ENCODE measurements around the gene SIAH3. TPM values are rescaled to one million over a fixed set of nuclear protein-coding genes. Genes with fewer than 3 reads are reported as not detected.

SIAH3 gene
- total and polyA plus RNA-seq, 7 donors = 0.01 TPM; not detected in 6

DNA sequence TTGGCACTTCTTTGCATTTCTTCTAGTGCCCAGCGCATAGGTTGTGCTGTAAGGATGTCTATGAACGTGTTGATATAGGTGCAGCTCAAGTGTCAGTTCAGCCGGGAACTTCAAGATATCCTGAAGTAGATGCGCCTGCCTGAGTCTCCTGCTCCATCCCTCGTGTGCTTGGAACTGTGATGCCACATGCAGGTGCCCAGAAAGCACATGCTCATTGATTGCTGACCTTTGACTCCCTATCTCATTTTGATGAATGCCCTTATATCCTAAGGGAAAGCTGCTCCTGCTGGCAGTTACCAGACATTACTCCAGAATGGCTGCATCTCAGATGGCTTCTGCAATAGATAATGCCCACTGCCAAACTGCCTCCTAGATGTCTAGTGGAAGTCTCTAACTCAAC, 108.6 kb downstream of the SIAH3 start:
- WGBS, 2 donors = 77 to 86% methylated on average over 5 of the region's 5 CpGs
- intact Hi-C loops (cut with DNase I) = no loop called here

DNA sequence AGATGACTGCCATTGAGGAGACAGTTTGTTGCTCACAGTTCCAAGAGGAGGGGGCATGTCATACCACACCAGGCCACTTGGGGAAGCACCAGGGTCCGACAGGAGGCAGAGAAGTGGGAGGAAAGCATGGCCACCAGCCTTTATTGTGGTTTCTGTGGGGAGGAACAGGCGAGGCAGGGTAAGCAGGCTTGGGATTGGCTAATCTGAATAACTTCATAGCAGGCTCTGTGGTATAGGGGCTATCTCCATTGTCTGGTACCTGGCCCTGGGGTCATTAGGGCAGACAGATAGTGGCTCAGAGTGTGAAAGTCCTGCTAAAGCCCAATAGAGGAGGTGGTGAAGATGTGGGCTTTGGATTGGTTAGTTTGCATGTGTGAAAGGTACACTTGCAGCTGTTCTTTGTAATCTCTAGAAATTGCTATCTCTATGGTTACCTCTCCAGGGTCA, 114.0 kb downstream of the SIAH3 start:
- DNase-seq = no peak
- H3K4me3 ChIP-seq = no peak overlapping the region
- intact Hi-C loops (cut with DNase I) = no loop called here
- no peaks in the 10 kb centered on the region for H3K36me3 ChIP-seq
- TF ChIP-seq EP300 (IDR thresholded peaks at IDR 0.05) (no peak), POLR2AphosphoS5 (IDR thresholded peaks at IDR 0.05) (no peak), POLR2A (IDR thresholded peaks at IDR 0.05) (no peak)
- TF ChIP-seq, protein P1, sequence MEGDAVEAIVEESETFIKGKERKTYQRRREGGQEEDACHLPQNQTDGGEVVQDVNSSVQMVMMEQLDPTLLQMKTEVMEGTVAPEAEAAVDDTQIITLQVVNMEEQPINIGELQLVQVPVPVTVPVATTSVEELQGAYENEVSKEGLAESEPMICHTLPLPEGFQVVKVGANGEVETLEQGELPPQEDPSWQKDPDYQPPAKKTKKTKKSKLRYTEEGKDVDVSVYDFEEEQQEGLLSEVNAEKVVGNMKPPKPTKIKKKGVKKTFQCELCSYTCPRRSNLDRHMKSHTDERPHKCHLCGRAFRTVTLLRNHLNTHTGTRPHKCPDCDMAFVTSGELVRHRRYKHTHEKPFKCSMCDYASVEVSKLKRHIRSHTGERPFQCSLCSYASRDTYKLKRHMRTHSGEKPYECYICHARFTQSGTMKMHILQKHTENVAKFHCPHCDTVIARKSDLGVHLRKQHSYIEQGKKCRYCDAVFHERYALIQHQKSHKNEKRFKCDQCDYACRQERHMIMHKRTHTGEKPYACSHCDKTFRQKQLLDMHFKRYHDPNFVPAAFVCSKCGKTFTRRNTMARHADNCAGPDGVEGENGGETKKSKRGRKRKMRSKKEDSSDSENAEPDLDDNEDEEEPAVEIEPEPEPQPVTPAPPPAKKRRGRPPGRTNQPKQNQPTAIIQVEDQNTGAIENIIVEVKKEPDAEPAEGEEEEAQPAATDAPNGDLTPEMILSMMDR (IDR thresholded peaks at IDR 0.05) = no peak
- 32 to 33% methylated on average over 2 of the region's 2 CpGs for WGBS, 2 donors
- no peaks in the 10 kb centered on the region for H3K4me1 ChIP-seq
- no peak overlapping the region for H3K27ac ChIP-seq
- H3K9me3 ChIP-seq = no peaks in the 10 kb centered on the region
- H3K27me3 ChIP-seq = no peaks in the 10 kb centered on the region

More for the DNA sequence above, 108.6 kb downstream of the SIAH3 start:
- TF ChIP-seq, protein P1 (IDR thresholded peaks at IDR 0.05) = no peak
- no peak for TF ChIP-seq EP300 (IDR thresholded peaks at IDR 0.05)
- TF ChIP-seq POLR2A (IDR thresholded peaks at IDR 0.05) = no peak
- TF ChIP-seq POLR2AphosphoS5 (IDR thresholded peaks at IDR 0.05) = no peak
- no peak overlapping the region for H3K27ac ChIP-seq
- no peaks in the 10 kb centered on the region for H3K9me3 ChIP-seq
- no peaks in the 10 kb centered on the region for H3K27me3 ChIP-seq
- DNase-seq = no peak
- no peaks in the 10 kb centered on the region for H3K4me1 ChIP-seq
- no peak overlapping the region for H3K4me3 ChIP-seq
- no peaks in the 10 kb centered on the region for H3K36me3 ChIP-seq

DNA sequence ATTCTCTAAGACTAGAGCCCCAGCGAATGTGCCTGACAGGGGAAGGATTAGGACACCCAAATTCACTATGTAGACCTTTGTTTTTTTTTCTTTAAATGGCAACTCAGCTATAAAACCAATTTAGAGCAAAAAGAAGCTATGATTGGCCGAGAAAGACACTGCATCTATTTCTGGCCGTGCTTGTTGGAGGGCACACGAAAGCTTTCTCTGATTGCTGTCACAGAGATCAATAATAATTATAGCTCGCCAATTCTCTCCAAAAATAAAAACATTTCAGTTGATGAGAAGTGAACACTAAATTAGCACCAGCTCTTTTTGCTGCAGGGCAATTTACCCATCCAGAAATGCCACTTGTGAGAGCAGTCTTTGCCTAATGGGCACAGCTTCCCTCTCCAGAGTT, 118.2 kb downstream of the SIAH3 start:
- H3K9me3 ChIP-seq = no peaks in the 10 kb centered on the region
- no peak for TF ChIP-seq POLR2A (IDR thresholded peaks at IDR 0.05)
- TF ChIP-seq, protein P1 (IDR thresholded peaks at IDR 0.05) = no peak
- TF ChIP-seq POLR2AphosphoS5 (IDR thresholded peaks at IDR 0.05) = no peak
- no peak for TF ChIP-seq EP300 (IDR thresholded peaks at IDR 0.05)
- no peaks in the 10 kb centered on the region for H3K4me1 ChIP-seq
- no peaks in the 10 kb centered on the region for H3K36me3 ChIP-seq
- WGBS, 2 donors = 78 to 83% methylated on average over 5 of the region's 5 CpGs
- intact Hi-C loops (cut with DNase I) = no loop called here
- no peaks in the 10 kb centered on the region for H3K27me3 ChIP-seq
- H3K4me3 ChIP-seq = no peak overlapping the region
- no peak overlapping the region for H3K27ac ChIP-seq
- no peak for DNase-seq

DNA sequence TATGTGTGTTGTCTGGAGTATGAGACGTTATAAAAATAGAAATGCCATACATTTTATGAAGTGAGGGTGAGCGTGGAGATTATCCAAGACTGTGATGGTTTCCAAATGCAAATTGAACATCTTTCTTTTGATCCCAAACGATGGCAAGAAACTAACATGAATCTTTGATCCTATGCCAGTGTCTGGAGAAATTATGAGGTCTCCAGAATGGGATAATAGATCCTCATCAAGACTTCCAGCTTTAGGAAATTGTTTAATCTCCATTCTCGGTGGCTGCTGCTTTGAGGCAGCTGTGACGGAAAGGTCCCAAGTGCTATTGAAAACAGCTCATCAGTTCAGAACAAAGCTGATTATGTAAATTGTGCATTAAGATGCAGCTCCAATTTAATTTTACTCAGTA, 118.6 kb downstream of the SIAH3 start:
- Histone ChIP-seq H3K4me3 (no peak overlapping the region), H3K27ac (no peak overlapping the region), H3K27me3 (no peaks in the 10 kb centered on the region), H3K36me3 (no peaks in the 10 kb centered on the region), H3K4me1 (no peaks in the 10 kb centered on the region), H3K9me3 (no peaks in the 10 kb centered on the region)
- DNase-seq = no peak
- WGBS, 2 donors = 56 to 66% methylated on average over 5 of the region's 5 CpGs
- intact Hi-C loops (cut with DNase I) = no loop called here
- no peak for TF ChIP-seq EP300 (IDR thresholded peaks at IDR 0.05)
- no peak for TF ChIP-seq POLR2AphosphoS5 (IDR thresholded peaks at IDR 0.05)
- TF ChIP-seq, protein P1 (IDR thresholded peaks at IDR 0.05) = no peak

DNA sequence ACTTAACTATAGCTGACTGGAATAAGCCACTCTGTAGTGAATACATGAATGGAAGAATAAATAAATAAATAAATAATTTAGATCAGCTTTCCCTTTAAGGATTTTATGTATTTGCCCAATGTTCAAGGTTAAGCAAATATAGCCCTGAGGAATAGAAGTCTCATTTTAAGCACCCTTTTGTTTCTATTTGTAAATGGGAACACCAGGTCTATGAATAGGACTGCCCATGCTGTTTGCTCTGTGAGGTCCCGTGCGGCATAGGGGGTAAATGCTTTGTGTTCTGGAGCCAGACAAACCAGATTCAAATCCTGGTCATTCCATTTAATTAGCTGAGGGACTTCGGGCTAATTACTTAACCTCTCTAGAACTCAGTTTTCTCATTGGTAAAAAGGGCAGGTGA, 120.1 kb downstream of the SIAH3 start:
- Histone ChIP-seq H3K27ac (no peak overlapping the region), H3K36me3 (no peaks in the 10 kb centered on the region), H3K4me1 (no peaks in the 10 kb centered on the region), H3K27me3 (no peaks in the 10 kb centered on the region), H3K4me3 (no peak overlapping the region), H3K9me3 (no peaks in the 10 kb centered on the region)
- TF ChIP-seq, protein P1 (IDR thresholded peaks at IDR 0.05) = no peak
- TF ChIP-seq EP300 (IDR thresholded peaks at IDR 0.05) (no peak), POLR2AphosphoS5 (IDR thresholded peaks at IDR 0.05) (no peak), POLR2A (IDR thresholded peaks at IDR 0.05) (no peak)
- 40 to 75% methylated on average over 3 of the region's 3 CpGs for WGBS, 2 donors
- intact Hi-C loops (cut with DNase I) = no loop called here
- DNase-seq = no peak

All from sigmoid colon (tissue), 7 donors.